C4-2B (cell line): ENCODE results near the gene SIRPB2.

Source experiments
- ZFX ChIP-seq: fragments of 450-650 bp; IDR thresholded peaks from 2 replicates; pipeline ENCODE4 v1.6.1; 2017
- TF ChIP-seq, protein P1 (sequence below): fragments of 450-650 bp; conservative IDR thresholded peaks from 2 replicates; pipeline ENCODE4 v1.5.1; 2017; ENCODE audit warnings: mild to moderate bottlenecking

DNA sequence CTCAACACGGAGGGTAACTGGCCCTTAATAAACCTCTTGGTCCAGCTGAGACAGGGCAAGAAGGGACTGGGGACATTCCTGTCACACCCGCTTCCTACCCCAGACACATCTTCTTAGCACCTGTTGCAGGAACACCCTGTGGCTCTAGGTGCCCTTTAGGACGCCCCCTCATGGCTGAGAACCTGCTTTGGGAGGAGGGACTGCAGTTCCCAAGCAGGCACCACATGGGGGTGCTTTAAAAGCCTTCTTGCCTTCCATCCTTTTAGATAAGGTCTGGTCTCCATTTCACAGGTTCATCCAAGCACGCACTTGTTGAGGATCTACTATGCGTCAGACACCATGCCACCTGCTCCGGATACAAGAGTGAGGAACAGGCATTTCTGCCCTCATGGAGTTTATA lies 51.2 kb downstream of the SIRPB2 start:
- TF ChIP-seq, protein P1, sequence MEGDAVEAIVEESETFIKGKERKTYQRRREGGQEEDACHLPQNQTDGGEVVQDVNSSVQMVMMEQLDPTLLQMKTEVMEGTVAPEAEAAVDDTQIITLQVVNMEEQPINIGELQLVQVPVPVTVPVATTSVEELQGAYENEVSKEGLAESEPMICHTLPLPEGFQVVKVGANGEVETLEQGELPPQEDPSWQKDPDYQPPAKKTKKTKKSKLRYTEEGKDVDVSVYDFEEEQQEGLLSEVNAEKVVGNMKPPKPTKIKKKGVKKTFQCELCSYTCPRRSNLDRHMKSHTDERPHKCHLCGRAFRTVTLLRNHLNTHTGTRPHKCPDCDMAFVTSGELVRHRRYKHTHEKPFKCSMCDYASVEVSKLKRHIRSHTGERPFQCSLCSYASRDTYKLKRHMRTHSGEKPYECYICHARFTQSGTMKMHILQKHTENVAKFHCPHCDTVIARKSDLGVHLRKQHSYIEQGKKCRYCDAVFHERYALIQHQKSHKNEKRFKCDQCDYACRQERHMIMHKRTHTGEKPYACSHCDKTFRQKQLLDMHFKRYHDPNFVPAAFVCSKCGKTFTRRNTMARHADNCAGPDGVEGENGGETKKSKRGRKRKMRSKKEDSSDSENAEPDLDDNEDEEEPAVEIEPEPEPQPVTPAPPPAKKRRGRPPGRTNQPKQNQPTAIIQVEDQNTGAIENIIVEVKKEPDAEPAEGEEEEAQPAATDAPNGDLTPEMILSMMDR: peak; percentile 24
- TF ChIP-seq ZFX: no peak
